ENCODE measurements around the gene MED12L. TPM values are rescaled to one million over a fixed set of nuclear protein-coding genes. Genes with fewer than 3 reads are reported as not detected.

Gene MED12L
- total RNA-seq, 4 donors from 2014 or later, result under 0.01 to 0.34 (median 0.27) TPM

DNA sequence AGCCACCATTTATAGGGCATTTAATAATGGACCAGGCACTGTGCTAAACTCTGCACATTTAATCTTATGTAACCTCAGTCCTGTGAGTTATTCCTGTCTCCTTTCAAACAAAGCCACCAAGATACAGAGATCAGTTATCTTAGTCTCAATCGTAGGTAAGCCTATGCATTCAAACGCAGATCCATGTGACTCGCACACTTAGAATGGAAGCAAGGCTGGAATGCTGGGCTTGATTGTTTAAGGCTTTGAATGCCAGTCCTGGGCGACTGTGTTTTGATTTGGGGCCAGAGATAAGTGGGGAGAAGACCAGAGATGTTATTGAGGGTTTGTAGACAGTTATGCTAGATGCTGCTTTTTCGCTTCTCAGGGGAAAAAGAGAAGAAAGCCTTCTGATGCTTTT, 22.2 kb downstream of the MED12L start:
- TF ChIP-seq, protein P1, sequence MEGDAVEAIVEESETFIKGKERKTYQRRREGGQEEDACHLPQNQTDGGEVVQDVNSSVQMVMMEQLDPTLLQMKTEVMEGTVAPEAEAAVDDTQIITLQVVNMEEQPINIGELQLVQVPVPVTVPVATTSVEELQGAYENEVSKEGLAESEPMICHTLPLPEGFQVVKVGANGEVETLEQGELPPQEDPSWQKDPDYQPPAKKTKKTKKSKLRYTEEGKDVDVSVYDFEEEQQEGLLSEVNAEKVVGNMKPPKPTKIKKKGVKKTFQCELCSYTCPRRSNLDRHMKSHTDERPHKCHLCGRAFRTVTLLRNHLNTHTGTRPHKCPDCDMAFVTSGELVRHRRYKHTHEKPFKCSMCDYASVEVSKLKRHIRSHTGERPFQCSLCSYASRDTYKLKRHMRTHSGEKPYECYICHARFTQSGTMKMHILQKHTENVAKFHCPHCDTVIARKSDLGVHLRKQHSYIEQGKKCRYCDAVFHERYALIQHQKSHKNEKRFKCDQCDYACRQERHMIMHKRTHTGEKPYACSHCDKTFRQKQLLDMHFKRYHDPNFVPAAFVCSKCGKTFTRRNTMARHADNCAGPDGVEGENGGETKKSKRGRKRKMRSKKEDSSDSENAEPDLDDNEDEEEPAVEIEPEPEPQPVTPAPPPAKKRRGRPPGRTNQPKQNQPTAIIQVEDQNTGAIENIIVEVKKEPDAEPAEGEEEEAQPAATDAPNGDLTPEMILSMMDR (IDR thresholded peaks at IDR 0.05; ENCODE audit: low read depth), result no peak

DNA sequence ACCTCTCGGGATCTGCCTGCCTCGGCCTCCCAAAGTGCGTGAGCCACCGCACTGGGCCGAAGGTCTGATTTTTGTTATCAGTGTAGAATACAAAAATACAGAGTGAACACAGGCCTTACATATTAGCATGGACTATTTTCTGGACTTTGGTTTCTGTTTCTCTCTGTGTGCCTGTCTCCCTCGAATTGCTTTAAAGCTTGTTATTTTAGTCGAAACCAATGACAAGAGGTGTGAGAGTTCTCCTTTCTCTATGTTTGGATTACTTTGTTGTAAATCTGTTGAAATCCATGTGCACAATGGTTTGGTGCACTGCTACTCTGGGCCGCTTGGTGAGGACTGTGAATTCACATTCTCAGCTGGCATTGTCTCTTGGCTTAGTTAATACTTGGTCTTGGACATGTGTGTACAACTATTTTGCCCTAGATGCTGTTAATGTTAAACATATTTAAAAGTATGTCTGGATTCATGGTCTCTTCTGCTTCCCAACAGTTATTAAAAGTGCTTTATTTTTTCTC, 23.9 kb downstream of the MED12L start:
- TF ChIP-seq, protein P1 (IDR thresholded peaks at IDR 0.05; ENCODE audit: low read depth), result no peak

DNA sequence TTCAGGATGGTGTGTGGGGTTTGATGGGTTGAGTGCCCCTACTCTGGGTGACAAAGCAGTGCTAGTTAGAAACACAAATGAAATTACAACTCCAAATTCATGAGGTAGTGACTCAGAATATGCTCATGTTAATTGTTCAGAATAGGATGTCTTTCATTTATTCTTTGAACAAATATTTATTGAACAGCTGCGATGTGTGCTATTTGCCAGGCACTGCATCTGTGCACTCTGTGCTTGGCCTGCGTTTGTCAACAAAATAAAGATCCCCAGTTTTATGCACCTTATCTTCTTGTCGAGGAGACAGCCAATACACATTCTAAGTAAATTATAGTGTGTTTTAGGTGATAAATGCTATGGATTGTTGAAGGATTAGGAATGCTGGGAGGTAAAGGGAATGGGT, 27.3 kb downstream of the MED12L start:
- TF ChIP-seq, protein P1 (IDR thresholded peaks at IDR 0.05; ENCODE audit: low read depth), result no peak

DNA sequence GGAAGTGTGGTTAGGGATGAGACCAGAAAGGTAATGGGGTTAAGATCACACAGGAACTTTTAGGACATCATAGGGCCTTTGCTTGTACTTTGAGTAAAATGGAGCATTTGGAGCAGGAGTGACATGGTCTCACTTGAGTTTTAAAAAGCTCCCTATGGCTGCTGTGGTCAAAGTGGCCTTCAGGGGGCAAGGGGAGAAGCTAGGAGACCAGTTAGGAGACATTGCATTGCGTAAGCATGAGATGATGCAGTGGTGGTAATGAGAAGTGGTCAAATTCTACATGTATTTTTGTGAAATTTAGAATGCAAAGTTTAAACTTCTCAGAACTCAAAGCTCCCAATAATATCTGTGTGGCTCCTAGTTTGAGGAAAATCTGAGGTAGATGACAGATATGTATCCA, 27.9 kb downstream of the MED12L start:
- TF ChIP-seq, protein P1 (IDR thresholded peaks at IDR 0.05; ENCODE audit: low read depth), result no peak

DNA sequence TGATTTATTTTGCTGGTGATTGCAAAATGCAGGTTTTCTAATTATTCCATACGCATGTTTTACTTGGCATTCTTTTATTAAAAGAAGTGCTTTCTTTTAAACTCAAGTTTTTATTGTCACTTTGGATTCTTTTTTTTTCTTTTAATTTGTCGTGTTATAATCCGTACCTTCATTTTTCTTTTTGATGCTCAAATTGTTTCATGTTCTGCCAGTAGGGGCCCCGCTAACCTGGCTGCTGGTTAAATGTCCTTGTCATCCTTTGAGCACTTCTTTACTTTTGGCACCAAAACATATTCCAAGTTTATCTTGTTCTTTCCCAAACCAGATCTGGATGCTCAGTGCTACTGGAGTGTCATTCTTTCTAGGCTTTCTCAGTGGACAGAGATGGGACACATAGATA, 31.6 kb downstream of the MED12L start:
- TF ChIP-seq, protein P1 (IDR thresholded peaks at IDR 0.05; ENCODE audit: low read depth), result no peak

DNA sequence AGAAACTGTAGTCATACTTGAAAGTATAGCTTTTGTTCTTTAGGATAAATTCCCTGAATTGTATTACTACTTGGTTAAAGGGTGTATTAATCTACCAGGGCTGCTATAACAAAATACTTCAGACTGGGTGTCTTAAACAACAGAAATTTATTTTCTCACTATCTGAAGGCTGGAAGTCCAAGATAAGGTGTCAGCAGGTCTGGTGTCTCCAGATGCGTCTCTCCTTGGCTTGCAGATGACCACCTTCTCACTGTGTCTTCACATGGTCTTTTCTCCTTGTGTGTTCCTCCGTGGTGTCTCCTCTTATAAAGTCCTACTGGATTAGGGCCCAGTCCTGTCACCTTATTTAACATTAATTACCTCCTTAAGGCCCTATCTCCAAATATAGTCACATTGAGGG, 33.7 kb downstream of the MED12L start:
- TF ChIP-seq, protein P1 (IDR thresholded peaks at IDR 0.05; ENCODE audit: low read depth), result no peak

DNA sequence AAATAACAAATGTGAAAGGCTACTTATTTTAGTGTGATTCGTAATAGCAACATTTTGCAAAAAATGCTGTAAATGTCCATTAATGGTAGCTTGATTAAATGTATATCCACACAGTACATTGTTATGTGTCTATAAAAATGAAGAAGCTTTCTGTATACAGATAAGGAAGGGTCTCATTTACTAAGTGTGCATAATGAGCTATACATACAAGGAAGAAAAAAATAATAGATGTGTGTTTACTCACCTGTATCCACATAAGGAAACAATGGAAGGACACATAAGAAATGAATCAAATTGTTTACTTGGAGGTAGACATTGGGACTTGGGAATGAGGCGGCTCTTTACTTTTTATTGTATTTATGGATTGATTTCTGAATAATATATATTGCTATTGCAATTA, 34.9 kb downstream of the MED12L start:
- TF ChIP-seq, protein P1 (IDR thresholded peaks at IDR 0.05; ENCODE audit: low read depth), result no peak
